ENCODE data around the gene FTSJ3.
"Not testable (repeated sequence)": the region's sequence is repeated elsewhere in the genome, so short reads cannot be mapped to it uniquely, and the experiment has no call there.

FTSJ3 gene

DNA sequence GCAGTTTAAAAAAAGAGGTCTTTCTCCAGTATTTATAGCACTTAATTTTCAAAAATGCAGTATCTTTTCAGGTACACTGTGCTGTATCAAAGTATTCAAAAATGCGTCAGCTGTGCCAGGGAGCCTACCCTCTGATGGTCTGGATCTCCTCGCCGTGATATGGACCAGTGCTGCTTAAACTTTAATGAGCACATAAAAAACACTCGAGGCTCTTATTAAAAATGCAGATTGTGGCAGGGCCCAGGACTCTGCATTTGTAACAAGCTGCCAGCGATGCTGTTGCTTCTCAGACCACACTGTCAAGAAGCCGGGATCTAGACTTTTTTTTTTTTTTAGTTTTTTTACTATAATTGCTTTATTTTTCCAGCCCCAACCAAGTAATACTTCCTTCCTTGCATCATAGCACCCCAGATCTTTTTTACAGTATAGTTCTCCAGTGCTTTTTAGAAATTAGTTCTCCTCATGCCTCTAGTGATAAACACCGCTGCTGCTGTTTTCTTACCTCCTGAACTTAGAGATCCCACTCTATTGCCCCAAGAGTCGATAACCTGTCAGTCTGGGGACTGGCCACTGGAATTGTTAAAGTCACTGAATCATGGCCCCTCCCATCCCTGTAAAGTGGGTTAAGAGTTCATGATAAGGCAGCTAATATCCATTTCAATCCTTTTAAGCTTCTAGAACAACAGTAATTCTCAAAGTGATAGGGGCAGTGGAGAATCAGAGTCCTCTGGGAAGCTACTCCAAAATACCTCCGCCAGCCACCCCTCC is 16.6 kb upstream of the FTSJ3 start:
- no peak for DNase-seq (ENCODE audit: extremely low read depth in 1 of 2, low read depth in 1 of 2)

DNA sequence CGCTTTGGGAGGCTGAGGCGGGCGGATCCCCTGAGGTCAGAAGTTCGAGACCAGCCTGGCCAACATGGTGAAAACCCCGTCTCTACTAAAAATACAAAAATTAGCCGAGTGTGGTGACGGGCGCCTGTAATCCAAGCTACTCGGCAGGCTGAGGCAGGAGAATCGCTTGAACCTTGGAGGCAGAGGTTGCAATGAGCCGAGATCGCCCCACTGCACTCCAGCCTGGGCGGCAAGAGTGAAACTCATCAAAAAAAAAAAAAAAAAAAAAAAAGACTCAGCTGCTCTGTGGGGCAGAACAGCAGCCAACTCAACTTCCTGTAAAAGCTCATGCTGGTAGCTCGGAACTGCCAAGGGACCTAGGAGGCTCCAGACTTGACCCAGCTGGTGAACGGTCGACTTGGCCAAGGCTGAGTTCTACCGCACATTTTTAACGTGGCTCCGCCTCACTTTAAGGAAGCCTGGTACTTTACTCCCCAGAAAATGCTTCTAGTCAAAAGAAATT is 16.0 kb upstream of the FTSJ3 start:
- not testable (repeated sequence) for DNase-seq (ENCODE audit: extremely low read depth in 1 of 2, low read depth in 1 of 2)

DNA sequence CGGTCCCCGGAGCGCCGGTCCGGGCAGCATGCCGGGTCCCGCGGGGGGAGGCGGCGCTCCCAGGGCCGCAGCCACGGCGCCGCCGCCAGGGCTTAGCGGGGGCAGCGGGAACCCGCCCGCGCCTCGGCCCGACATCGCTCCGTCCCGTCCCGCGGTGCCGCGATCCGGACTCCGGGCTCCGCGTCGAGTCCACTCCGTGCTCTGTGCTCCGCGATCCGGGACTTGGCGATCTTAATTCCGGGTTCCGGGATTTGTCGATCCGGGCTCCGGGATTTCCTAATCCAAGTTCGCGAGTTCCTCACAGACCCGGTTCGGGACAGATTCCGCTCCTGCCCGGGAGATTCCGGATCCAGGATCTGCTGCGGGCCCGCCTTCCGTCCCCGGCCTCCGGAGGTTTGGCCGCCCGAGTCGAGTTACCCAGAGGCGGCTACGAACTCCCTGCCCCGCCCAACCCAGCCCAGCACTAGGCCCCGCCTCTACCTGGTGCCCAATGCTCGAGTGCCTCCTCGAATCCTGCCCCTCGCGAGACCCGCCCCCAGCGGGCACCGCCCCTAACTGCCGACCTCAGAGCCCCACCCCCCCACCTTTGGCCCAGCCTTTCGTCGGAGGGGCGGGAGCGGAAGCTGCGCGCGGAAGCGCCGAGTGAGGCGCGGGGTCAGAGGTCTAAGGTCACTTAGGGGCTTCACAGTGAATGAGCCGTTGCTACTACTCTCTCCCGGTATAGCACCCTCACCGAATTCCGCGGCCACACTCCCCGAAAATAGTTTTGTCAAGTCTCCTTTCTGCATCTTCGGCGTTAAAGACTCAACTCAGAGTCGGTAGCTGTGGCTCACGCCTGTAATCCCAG is 15.3 kb upstream of the FTSJ3 start, which contains the start of gene SMARCD2:
Gene SMARCD2, minus strand, starts transcription at position 146 of the 847 bp plus-strand sequence. Its CDS starts 11 bp downstream, at position 135.
- DNase-seq (ENCODE audit: extremely low read depth in 1 of 2, low read depth in 1 of 2): peak; percentile 97 to 99

DNA sequence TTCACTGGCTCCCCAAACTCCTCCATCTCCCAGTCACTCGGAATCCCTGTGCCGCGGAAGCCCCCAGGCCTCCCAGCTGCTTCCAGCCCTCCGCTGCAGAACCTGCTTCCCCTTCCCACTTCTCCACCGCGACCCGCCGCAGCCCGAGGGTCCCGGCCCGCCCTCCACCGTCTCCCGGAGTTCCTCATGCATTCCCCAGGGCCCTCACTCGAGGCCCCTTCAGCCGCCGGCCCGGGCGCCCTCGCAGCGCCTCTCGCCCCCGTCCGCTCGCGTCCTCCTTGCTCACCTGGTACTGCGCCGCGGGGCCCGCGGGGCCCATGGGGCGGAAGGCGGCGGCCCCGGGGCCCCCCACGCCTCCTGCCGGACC is 14.7 kb upstream of the FTSJ3 start:
- DNase-seq (ENCODE audit: extremely low read depth in 1 of 2, low read depth in 1 of 2): no peak

DNA sequence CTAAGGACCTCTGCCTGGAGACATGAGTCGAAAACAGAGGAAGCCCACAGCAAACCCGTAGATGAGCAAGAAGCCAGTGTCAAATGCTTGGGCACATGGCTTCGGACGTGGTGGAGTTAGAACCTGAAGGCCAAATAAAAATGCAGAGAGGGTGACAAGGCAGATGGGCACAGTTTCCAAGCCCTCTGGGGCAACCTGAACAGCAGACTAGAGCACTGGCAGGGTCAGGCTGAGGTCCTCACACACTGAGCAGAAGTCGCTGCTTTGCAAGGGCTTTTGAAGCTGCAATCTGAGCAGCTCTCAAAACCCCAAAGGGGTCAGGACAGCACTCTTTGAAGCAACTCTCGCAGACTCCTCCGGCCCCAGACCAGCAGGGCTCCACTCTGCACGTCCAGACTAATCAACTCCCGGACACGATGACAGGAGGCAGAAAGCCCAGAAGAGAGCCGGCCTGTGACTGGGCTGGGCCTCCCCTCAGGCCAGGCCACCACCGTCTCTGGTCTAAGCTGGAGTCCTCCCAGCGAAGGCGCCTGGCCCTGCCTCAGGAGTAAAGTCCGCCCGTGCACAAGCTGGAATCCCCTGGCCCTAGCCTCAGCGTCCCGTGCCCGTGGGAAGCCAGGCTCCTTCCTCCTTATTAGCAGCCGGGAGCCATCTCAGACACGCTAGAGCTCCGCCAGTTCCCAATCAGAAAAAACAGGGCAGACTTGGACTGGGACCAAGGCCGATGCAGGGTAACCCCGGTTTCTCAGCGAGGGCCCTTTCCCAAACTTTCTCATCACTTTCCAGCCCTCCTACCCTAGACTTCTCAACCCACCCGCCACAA is 14.1 kb upstream of the FTSJ3 start:
- DNase-seq (ENCODE audit: extremely low read depth in 1 of 2, low read depth in 1 of 2): no peak

DNA sequence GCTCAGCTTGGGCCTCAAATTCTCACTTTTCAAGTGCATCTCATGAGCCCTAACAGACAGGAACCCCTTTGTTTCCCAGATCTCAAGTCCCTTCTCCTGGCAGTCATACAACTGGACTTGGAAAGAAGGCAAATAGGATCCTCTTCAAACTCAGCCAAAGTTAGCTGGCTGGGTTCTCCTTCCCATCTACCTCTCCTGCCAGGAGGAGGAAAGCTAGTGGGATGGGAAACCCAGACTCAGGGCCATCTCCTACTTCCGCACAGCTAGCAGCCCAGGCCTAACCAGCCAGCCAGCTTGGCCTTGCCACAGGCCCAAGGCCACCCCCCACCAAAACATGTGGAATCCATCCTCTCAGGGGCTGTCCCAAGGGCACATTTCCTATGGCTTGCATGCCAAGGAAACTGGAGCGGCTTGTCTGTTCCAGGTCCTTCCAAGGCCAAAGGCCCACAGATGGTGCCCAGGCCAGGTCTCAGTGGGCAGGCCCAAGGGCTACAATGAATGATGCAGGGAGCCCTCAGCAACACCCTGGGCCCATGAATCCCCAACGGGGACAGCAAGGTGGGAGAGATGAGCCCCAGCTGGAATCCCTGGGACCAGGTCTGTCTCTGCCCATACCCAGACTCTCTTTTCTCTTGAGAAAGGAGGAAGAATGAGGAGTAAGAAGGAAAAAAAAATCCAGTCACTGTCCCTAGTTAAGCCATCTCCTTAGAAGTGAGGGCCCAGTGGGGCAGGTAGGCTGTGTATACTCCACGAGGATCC is 13.3 kb upstream of the FTSJ3 start:
- DNase-seq (ENCODE audit: extremely low read depth in 1 of 2, low read depth in 1 of 2): no peak

DNA sequence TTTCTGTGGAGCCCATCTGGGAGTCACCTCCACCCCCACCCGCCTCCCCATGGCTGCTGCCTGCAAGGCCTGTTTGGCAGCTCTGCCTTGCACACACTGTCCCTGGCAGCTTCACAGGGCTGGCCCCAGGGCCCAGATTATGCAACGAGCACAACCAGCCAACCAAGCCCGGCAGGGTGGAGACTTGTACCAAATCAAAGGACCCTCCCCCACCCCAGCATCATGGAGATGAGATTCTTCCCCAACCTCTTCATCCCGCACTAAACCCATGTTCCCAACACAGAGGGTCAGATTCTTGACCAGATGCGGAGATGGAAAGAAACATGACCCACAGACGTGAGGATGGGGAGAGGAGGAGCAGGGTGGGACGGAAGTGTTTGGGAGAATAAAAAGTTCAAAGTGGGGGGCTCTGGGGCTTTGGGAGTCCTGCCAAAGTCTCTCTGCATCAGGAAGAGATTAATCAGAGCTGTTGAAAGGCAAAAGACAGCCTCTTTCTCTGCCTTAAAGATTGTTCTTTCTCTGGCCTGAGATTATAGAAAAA is 11.2 kb upstream of the FTSJ3 start:
- no peak for DNase-seq (ENCODE audit: extremely low read depth in 1 of 2, low read depth in 1 of 2)

DNA sequence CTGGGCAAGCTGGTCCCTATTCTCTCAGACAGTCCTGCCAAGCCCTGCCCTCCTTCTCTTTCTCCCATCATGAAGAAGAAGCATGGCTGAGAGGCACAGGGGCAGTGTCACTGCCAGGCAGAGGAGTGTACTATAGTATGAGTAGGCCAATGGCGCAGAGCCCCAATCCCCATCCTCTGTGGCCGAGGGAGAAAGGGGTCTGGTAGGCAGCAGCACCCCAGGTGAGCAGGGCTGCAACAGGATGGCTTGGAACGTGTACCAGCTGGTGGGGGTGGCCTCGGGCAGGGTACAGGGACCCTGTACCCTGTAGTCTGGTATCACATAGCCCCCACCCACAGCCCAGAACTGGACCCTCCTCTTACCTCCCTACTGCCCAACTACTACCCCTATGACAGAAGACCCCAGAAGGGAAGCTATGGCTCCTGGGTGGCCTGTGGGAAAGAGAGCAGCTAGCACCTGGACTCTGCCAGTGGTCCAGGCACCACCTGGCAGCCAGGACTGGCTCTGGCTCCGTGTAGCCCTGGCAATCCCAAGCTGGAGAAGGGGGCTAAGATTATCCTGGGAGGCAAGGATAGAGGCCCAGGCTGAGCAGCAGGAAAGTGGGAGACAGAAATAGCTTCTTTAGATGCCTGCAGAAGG is 10.6 kb upstream of the FTSJ3 start:
- no peak for DNase-seq (ENCODE audit: extremely low read depth in 1 of 2, low read depth in 1 of 2)

DNA sequence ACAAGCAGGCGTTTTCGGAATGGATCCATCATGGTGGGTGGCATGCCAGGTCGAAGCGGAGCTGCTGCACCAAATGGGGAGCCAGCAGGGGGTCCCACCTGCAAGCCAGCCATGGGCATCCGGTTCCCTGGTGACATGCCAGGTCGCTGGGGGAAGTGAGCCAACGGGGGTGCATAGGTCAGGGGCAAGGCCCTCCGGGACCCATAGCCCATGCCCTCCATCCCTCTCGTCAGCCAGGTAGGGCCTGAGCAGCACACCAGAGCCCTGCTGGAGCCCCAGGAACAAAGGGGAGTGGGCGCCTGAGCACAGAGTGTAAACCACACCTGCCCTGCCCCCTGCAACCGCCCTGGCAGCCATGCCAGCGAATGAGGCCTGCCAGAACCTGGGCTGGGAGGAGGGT is 10.0 kb upstream of the FTSJ3 start:
- DNase-seq (ENCODE audit: extremely low read depth in 1 of 2, low read depth in 1 of 2): no peak

DNA sequence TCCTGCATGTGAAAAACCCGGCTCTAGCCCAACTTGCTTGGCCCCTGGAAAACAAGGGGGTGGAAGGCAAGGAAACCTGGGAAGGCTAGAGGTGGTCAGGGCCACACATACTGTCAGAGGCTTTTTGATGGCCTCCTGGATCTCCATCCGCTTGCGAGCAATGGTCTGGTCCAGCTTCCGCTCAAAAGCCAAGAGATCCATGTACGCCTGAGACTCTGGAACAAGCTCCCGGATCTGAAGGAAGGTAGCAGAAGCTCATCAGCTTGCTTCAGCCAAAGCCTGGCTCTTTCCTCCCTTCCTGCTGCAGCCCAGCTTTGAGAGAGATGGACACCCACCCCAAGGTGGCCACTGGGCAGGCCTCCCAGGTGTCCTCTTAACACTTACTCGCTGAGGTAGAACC is 9.3 kb upstream of the FTSJ3 start:
- DNase-seq (ENCODE audit: extremely low read depth in 1 of 2, low read depth in 1 of 2): no peak

DNA sequence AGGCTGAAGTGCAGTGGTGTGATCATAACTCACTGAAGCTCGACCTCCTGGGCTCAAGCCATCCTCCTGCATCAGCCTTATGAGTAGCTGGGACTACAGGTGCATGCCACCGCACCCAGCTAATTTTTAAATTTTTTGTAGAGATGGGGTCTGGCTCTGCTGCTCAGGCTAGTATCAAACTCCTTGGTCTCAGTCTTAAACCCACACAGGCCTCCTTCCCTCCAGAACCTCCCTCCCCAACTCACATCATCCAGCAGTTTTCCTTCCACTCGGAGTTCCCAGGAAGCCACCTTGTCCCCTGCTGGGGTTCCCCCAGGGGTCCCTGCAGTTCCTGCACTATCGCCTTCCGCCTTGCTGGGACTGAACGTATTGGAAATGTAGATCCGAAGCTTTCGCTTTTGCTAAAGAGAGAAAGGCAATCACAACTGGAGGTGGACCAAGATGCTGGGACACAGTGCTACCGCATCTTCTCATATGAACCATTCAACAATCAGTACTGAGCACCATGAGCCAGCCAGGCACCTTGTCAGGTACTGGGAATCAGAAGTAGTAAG is 7.8 kb upstream of the FTSJ3 start:
- no peak for DNase-seq (ENCODE audit: extremely low read depth in 1 of 2, low read depth in 1 of 2)

DNA sequence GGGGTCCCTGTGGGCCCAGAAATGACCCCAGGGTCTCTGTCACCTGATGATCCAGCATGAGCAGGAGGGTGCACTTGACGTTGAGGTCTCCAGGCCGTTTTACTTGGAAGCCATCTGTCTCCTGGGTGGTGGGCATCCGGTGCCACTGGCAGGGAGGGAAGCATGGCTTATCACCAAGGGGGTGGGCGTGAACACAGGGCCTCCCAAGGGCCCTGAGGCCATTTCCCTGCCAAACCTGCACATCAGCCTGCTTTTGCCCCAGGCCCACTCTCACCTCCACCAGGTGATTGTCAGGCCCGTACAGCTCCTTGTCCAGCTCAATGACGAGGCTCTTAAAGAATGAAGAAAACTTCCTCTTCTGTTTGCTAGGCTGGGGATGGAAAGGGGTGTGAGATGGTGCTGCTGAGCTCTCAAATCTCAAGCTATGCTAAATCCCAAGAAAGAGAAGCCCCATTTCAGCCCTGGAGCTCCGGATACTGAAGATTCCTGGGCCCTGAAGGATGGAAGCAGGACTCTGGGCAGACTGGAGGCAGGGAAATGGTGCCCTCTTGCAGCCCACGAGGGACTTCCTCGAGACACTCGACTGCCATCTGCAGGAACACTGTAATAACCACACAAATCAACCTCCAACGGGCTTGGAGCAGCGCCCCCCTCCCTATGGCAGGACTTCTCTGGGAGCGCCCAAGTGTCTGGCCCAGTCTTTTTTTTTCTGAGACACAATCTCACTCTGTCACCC is 7.1 kb upstream of the FTSJ3 start:
- peak in 1 of 2 donors; percentile 31 for DNase-seq (ENCODE audit: extremely low read depth in 1 of 2, low read depth in 1 of 2)

DNA sequence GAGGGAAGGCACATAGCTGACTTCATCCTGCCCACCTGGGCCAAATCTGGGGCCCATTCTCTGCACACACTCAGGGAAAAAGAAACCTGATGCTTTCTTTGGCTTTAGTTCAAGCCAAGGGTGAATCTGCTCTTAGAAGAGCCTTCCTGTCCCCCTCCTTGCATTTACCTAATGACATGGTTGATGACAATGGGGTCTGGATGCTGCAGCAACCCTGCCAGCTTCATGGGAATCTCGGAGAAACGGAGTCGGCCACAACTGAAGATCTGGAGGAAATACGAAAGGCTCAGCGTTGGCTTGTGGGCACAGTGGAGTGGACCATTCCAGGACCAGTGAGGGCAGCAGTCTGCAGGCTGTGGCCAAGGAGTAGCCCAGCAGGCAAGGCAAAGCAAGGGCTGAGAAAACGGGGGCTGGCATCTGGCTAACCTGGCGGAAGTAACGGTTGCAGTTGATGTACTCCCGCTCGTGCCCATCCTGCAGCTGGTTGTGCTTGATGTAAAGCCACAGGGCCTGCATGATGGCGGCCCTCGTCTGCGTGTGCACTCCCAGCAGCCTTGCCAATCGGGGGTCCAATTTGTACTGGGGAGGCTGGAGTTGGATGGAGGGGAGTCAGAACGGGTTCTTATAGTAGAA is 6.4 kb upstream of the FTSJ3 start:
- DNase-seq (ENCODE audit: extremely low read depth in 1 of 2, low read depth in 1 of 2): no peak

DNA sequence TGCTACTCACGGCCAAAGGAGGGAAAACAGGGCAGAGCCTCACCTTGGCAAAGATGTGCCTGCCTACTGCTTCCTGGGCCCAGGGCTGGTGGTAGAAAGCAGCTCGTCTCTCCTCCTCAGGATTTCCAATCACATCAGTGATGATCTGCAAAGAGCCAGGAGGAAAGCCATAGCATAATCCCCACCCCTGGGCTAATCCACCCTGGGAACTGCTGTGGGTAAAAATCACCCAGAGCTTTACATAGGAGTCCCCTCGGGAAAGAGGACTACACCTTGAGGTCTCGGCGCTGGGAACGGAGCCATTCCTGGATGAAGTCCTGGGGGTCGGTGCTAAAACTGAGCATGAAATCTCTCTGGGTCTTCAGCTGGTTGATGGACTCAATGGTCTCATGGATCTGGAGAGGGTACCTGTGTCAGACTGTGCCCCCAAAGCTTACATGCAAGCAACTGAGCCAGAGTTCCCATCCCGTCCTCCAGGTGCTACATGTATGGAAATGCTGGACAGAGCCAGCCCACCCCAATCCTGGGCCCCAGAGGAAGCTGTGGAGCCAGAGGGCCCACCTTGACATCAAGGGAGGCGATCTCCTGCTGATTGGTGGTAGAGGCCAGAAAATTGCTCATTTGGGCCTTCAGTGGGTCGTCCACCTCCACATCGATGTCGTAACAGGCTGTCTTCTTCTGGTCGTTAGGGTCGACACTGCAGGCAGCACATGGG is 5.7 kb upstream of the FTSJ3 start:
- no peak for DNase-seq (ENCODE audit: extremely low read depth in 1 of 2, low read depth in 1 of 2)

DNA sequence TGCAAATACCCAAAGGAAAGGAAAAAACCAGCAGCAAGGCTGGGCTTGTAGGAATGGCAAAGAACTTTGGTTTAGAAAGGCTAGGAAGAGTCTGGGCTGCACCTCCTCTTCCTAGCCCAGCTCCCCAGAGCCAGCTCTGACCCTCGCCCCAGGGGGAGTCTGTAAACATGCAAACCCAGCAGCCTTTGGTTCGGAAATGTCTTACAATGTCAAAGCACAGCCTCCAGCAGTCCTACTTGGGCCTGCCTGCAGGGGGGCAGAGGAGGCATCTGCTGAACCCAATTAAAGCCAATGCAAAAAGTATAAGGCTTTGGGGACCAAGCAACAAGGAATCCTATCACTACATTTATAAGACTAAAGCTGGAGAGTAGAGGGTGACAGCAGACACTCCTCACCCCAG is 5.0 kb upstream of the FTSJ3 start:
- DNase-seq (ENCODE audit: extremely low read depth in 1 of 2, low read depth in 1 of 2): no peak

DNA sequence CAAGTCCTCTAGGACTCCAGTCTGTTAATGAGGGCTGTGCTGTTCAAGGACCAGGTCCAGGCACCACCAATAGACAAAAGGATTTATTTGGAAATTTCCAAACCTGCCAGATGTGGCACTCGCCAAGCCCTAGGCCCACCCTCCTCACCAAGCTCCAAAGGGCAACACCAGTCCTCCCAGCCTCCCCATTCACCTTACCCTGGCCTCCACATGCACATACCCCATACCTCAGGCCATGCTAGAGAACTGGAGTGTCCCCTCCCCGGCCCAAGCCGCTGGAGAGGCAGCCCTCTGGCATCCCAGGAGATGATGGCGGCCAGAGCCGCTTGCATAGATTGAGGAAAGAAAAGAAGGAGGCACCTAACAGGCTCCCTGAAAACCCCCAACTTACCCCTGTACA is 4.6 kb upstream of the FTSJ3 start:
- no peak for DNase-seq (ENCODE audit: extremely low read depth in 1 of 2, low read depth in 1 of 2)

DNA sequence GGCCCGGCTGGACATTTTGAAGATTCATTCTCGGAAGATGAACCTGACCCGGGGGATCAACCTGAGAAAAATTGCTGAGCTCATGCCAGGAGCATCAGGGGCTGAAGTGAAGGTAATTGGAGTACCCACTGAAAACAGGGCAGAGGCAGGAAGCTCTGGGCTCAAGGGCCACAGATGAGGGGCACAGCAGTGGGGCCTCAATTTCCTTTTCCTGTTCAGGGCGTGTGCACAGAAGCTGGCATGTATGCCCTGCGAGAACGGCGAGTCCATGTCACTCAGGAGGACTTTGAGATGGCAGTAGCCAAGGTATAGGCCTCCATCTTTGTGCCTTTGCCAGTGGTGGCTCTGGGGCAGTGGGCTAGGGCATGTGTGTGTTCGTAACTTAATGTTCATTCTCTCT is 4.0 kb upstream of the FTSJ3 start:
- no peak for DNase-seq (ENCODE audit: extremely low read depth in 1 of 2, low read depth in 1 of 2)
